Astrocyte of the cerebellum (primary cell): ENCODE results near the gene ST6GALNAC5.

ENCODE experiments used
- DNase-seq: peaks from one replicate; pipeline ENCODE4 v3.0.0-alpha.2; 2011; ENCODE audit warnings: low read depth
- H3K4me3 ChIP-seq: 2 replicates; pipeline ENCODE4 v1.5.1; 2011; ENCODE audit warnings: mild to moderate bottlenecking, low read depth, low read length, moderate library complexity
- in situ Hi-C: cut with HindIII; loops from 2 replicates; pipeline ENCODE4 v1.10.0; 2017; ENCODE audit warnings: low sequenced_read_pairs
- TF ChIP-seq, protein P1 (sequence below): IDR thresholded peaks from 2 replicates; pipeline ENCODE4 v1.5.1; 2012; ENCODE audit warnings: low read length, low read depth, moderate library complexity, mild to moderate bottlenecking; ENCODE audit errors: missing control alignments

ST6GALNAC5 gene

DNA sequence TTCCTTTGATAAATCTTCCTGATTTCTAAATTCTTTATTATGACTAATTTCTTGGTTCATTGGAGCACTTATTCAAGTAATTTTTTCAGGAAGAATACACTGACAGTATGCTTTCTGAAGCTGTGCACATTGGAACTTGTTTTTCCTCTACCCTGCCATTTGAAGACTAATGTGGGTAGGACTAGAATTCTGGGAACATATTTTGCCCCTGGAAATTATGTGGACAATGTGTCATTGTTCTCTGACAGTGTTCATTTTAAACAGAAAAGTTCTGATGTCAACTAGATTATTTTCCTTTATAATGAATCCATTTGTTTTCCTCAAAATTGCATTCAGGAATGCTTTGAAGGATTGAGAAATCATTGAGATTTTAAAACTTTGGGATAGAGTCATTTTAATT is 34.8 kb upstream of the ST6GALNAC5 start:
- no peak for DNase-seq
- in situ Hi-C loops, result no loop called here
- TF ChIP-seq, protein P1, sequence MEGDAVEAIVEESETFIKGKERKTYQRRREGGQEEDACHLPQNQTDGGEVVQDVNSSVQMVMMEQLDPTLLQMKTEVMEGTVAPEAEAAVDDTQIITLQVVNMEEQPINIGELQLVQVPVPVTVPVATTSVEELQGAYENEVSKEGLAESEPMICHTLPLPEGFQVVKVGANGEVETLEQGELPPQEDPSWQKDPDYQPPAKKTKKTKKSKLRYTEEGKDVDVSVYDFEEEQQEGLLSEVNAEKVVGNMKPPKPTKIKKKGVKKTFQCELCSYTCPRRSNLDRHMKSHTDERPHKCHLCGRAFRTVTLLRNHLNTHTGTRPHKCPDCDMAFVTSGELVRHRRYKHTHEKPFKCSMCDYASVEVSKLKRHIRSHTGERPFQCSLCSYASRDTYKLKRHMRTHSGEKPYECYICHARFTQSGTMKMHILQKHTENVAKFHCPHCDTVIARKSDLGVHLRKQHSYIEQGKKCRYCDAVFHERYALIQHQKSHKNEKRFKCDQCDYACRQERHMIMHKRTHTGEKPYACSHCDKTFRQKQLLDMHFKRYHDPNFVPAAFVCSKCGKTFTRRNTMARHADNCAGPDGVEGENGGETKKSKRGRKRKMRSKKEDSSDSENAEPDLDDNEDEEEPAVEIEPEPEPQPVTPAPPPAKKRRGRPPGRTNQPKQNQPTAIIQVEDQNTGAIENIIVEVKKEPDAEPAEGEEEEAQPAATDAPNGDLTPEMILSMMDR, result no peak
- H3K4me3 ChIP-seq, result no peak overlapping the region

DNA sequence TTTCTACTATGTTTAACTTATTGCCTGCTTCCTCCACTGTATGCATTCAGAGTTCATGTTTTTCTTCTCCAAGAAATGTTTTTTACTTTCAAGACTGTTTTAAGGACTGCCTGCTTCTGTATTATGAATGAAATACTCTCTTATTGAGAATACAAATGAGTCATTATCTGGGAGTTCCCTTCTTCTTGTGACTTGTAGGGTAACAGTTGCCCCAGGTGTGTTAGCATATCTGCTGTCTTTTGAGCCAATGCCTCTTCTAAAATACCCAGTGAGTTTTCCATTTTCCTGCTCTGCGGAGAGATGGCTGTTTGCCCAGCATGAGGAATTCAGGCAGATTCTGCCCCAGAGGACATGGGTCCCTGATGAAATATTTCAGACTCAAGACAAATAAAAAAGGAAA is 34.1 kb upstream of the ST6GALNAC5 start:
- TF ChIP-seq, protein P1, result no peak
- H3K4me3 ChIP-seq, result no peak overlapping the region
- no peak for DNase-seq
- in situ Hi-C loops, result no loop called here

DNA sequence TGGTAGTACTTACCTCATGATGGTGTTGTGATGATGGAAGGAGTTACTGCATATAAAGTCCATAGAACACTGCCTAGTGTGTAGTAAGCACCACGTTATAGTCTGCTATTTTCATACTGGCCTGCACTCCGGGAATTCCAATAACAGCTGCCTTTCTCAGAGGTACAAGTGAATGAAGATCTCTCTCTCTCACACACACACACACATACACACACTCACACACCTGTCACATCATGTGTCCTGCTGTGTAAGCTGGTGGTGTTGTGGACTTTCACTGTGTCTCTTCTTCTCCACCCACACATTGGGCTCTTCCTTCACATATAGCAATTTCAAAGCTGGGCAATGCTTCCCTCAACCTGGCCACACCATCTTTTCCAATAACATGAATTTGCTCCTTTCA is 33.4 kb upstream of the ST6GALNAC5 start:
- no peak overlapping the region for H3K4me3 ChIP-seq
- TF ChIP-seq, protein P1, result no peak
- in situ Hi-C loops, result no loop called here
- DNase-seq, result no peak

DNA sequence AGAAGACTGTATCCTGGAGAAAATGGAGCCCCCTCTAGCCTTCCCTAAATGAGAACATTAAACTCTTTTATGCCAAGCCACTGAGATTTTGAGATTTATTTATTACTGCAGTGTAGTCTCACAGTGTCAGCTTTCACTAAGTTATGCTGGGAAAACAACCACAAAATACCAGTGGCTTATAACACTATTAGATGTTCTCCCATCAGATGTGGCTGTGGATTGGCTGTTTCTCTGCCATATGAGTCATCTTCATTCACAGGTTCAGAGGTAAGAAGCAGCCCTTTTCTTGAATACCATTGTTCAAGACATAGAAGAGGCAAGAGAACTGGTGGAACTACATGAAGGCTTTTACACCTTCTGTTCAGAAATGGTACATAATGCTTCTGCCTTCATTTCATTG is 32.1 kb upstream of the ST6GALNAC5 start:
- DNase-seq, result peak; percentile 86
- in situ Hi-C loops, result no loop called here
- TF ChIP-seq, protein P1, result no peak
- H3K4me3 ChIP-seq, result no peak overlapping the region

DNA sequence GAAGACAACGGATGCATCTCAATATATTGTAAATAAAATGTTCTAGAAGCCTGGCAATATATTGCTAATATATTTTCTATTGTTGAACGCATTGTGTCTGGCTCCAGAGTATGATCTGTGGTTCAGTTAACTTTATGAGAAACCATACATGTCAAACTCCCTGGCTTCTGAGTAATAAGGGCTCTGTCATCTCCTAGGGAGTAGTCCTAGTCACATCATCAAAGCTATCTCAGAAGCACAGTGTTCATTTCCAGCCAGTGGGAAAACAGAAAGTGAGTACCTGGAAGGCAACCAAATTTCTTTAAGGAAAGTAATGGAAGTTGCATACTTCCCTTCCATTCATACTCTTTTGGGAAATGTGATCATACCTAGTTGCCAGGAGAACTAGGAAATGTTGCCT is 27.0 kb upstream of the ST6GALNAC5 start:
- DNase-seq, result no peak
- H3K4me3 ChIP-seq, result no peak overlapping the region
- in situ Hi-C loops, result no loop called here
- TF ChIP-seq, protein P1, result no peak

DNA sequence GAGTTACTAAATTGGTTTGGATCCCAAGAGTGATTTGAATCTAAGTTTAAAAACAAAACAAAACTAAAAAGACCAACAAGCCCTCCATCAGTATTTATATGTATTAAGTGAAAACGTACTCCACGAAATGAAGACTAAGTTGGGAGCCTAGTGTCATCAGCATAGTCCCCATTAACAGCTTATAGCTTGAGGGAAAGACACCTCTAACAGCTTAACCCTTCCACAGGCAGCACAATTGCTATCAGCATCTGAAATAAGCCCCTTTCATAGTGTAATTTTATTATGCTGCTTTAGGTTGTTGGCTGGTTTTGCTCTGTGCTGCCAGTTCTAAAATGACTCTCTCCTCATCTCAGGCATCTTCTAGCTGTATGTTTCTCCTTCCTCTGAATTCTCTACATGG is 25.8 kb upstream of the ST6GALNAC5 start:
- in situ Hi-C loops, result no loop called here
- no peak overlapping the region for H3K4me3 ChIP-seq
- no peak for DNase-seq
- TF ChIP-seq, protein P1, result no peak
